HepG2 (cell line): ENCODE results near the gene FXYD4. TPM values are rescaled to one million over a fixed set of nuclear protein-coding genes. Genes with fewer than 3 reads are reported as not detected.

Experiments used
- ATF1 ChIP-seq: IDR thresholded peaks from 2 replicates; pipeline ENCODE4 v1.6.1; 2016; ENCODE audit warnings: mild to moderate bottlenecking, control low read depth
- EEA1 ChIP-seq: sonication (generic); formaldehyde crosslinking; IDR thresholded peaks from 2 replicates; pipeline ENCODE4 v1.5.1; 2020; ENCODE audit warnings: mild to moderate bottlenecking, missing genetic modification reagents, borderline replicate concordance
- NR1H2 ChIP-seq: sonication (generic); formaldehyde crosslinking; IDR thresholded peaks from 2 replicates; pipeline ENCODE4 v1.8.1; 2022; ENCODE audit warnings: low read depth, missing genetic modification reagents, borderline replicate concordance
- SCMH1 ChIP-seq: sonication (generic); formaldehyde crosslinking; IDR thresholded peaks from 2 replicates; pipeline ENCODE4 v1.9.0; 2021; ENCODE audit warnings: missing genetic modification reagents, mild to moderate bottlenecking, borderline replicate concordance
- SNAPC2 ChIP-seq: sonication (generic); formaldehyde crosslinking; IDR thresholded peaks from 2 replicates; pipeline ENCODE4 v1.8.1; 2022; ENCODE audit warnings: mild to moderate bottlenecking, missing genetic modification reagents
- ZBTB7B ChIP-seq: sonication (generic); formaldehyde crosslinking; IDR thresholded peaks from 2 replicates; pipeline ENCODE4 v1.4.0; 2020; ENCODE audit warnings: missing genetic modification reagents
- ZNF564 ChIP-seq: sonication (generic); formaldehyde crosslinking; IDR thresholded peaks from 2 replicates; pipeline ENCODE4 v1.8.1; 2023; ENCODE audit warnings: mild to moderate bottlenecking, missing genetic modification reagents
- polyA plus RNA-seq, 8 experiments: library from polyadenylated mRNA; depleted of rRNA in 3 of 8; stranded (reverse) in 7 of 8; unstranded in 1 of 8; fragments of >200 nt; fragmentation: Illumina TruSeq in 4 of 8; extraction: Trizol in 4 of 8; gene quantifications; 2 replicates each; pipeline versions ENCODE4 v1.2.1 to v1.2.3, GENCODE V29; 2011 to 2016; ENCODE audit warnings: low read depth in 4 of 8, missing spikeins in 1 of 8, mixed read lengths in 1 of 8; ENCODE audit not compliant: insufficient read depth in 1 of 8
- total RNA-seq, 5 experiments: library from RNA; depleted of rRNA; stranded (reverse); fragments of >200 nt; fragmentation: Illumina TruSeq; extraction: Trizol; gene quantifications; 2 replicates each; pipeline ENCODE4 v1.2.3, GENCODE V29; 2016; ENCODE audit warnings: low read depth in 1 of 5
- TF ChIP-seq, protein P1 (sequence below): sonication (generic); formaldehyde crosslinking; conservative IDR thresholded peaks from 2 replicates; pipeline ENCODE4 v1.8.0; 2022; ENCODE audit warnings: low read depth, missing genetic modification reagents
- TF ChIP-seq, protein P2 (sequence below): IDR thresholded peaks from 2 replicates; pipeline ENCODE4 v1.6.1; 2012; ENCODE audit warnings: low read length, improper control_type of control experiment
- TF ChIP-seq, protein P3 (sequence below): sonication (generic); formaldehyde crosslinking; IDR thresholded peaks from 2 replicates; pipeline ENCODE4 v1.4.0; 2020; ENCODE audit warnings: missing genetic modification reagents, mild to moderate bottlenecking, borderline replicate concordance
- TF ChIP-seq, protein P4 (sequence below), 2 experiments: fragments of 450-650 bp in 1 of 2; sonication (generic) in 1 of 2; formaldehyde crosslinking in 1 of 2; IDR thresholded peaks; 2 replicates each; pipeline versions ENCODE4 v1.6.1 to v1.8.0; 2016 to 2022; ENCODE audit warnings: antibody characterized with exemption in 1 of 2, mild to moderate bottlenecking in 1 of 2, missing genetic modification reagents in 1 of 2
- TF ChIP-seq, protein P5 (sequence below): sonication (generic); formaldehyde crosslinking; IDR thresholded peaks from 2 replicates; pipeline ENCODE4 v1.8.0; 2022; ENCODE audit warnings: missing genetic modification reagents, low read depth, mild to moderate bottlenecking, borderline replicate concordance

The FXYD4 gene
- total and polyA plus RNA-seq, 2 of the 13 experiments (the other 11 are each of a cell fraction or from before 2014, with no cell fraction given): not detected

DNA sequence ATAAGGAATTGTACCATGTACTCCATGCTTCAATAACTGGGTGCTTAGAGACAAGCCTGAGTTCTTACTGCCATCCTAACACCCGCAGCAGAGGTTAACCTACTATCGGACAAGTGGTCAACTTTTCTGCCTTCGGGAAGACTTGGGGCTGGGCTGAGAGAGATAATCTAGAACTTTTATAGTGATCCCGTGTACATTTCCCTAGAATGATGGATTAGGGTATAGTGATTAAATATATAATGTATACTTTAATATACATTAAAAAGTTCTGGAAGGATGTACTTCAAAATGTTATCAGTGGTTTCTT is 49.7 kb downstream of the FXYD4 start (continued):
- TF ChIP-seq ATF1 (CRISPR knock-in tag) (no peak), ZNF564 (CRISPR knock-in tag) (no peak), SNAPC2 (CRISPR knock-in tag) (no peak), ZBTB7B (CRISPR knock-in tag) (no peak), SCMH1 (CRISPR knock-in tag) (no peak), EEA1 (CRISPR knock-in tag) (no peak), NR1H2 (CRISPR knock-in tag) (no peak)
- TF ChIP-seq, protein P1, sequence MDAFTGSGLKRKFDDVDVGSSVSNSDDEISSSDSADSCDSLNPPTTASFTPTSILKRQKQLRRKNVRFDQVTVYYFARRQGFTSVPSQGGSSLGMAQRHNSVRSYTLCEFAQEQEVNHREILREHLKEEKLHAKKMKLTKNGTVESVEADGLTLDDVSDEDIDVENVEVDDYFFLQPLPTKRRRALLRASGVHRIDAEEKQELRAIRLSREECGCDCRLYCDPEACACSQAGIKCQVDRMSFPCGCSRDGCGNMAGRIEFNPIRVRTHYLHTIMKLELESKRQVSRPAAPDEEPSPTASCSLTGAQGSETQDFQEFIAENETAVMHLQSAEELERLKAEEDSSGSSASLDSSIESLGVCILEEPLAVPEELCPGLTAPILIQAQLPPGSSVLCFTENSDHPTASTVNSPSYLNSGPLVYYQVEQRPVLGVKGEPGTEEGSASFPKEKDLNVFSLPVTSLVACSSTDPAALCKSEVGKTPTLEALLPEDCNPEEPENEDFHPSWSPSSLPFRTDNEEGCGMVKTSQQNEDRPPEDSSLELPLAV (CRISPR knock-in tag): 0 out of 2 replicates have a peak, but pooled peaks have one; percentile 13
- TF ChIP-seq, protein P2, sequence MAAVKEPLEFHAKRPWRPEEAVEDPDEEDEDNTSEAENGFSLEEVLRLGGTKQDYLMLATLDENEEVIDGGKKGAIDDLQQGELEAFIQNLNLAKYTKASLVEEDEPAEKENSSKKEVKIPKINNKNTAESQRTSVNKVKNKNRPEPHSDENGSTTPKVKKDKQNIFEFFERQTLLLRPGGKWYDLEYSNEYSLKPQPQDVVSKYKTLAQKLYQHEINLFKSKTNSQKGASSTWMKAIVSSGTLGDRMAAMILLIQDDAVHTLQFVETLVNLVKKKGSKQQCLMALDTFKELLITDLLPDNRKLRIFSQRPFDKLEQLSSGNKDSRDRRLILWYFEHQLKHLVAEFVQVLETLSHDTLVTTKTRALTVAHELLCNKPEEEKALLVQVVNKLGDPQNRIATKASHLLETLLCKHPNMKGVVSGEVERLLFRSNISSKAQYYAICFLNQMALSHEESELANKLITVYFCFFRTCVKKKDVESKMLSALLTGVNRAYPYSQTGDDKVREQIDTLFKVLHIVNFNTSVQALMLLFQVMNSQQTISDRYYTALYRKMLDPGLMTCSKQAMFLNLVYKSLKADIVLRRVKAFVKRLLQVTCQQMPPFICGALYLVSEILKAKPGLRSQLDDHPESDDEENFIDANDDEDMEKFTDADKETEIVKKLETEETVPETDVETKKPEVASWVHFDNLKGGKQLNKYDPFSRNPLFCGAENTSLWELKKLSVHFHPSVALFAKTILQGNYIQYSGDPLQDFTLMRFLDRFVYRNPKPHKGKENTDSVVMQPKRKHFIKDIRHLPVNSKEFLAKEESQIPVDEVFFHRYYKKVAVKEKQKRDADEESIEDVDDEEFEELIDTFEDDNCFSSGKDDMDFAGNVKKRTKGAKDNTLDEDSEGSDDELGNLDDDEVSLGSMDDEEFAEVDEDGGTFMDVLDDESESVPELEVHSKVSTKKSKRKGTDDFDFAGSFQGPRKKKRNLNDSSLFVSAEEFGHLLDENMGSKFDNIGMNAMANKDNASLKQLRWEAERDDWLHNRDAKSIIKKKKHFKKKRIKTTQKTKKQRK: no peak
- TF ChIP-seq, protein P3, sequence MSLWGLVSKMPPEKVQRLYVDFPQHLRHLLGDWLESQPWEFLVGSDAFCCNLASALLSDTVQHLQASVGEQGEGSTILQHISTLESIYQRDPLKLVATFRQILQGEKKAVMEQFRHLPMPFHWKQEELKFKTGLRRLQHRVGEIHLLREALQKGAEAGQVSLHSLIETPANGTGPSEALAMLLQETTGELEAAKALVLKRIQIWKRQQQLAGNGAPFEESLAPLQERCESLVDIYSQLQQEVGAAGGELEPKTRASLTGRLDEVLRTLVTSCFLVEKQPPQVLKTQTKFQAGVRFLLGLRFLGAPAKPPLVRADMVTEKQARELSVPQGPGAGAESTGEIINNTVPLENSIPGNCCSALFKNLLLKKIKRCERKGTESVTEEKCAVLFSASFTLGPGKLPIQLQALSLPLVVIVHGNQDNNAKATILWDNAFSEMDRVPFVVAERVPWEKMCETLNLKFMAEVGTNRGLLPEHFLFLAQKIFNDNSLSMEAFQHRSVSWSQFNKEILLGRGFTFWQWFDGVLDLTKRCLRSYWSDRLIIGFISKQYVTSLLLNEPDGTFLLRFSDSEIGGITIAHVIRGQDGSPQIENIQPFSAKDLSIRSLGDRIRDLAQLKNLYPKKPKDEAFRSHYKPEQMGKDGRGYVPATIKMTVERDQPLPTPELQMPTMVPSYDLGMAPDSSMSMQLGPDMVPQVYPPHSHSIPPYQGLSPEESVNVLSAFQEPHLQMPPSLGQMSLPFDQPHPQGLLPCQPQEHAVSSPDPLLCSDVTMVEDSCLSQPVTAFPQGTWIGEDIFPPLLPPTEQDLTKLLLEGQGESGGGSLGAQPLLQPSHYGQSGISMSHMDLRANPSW: no peak
- TF ChIP-seq, protein P4, sequence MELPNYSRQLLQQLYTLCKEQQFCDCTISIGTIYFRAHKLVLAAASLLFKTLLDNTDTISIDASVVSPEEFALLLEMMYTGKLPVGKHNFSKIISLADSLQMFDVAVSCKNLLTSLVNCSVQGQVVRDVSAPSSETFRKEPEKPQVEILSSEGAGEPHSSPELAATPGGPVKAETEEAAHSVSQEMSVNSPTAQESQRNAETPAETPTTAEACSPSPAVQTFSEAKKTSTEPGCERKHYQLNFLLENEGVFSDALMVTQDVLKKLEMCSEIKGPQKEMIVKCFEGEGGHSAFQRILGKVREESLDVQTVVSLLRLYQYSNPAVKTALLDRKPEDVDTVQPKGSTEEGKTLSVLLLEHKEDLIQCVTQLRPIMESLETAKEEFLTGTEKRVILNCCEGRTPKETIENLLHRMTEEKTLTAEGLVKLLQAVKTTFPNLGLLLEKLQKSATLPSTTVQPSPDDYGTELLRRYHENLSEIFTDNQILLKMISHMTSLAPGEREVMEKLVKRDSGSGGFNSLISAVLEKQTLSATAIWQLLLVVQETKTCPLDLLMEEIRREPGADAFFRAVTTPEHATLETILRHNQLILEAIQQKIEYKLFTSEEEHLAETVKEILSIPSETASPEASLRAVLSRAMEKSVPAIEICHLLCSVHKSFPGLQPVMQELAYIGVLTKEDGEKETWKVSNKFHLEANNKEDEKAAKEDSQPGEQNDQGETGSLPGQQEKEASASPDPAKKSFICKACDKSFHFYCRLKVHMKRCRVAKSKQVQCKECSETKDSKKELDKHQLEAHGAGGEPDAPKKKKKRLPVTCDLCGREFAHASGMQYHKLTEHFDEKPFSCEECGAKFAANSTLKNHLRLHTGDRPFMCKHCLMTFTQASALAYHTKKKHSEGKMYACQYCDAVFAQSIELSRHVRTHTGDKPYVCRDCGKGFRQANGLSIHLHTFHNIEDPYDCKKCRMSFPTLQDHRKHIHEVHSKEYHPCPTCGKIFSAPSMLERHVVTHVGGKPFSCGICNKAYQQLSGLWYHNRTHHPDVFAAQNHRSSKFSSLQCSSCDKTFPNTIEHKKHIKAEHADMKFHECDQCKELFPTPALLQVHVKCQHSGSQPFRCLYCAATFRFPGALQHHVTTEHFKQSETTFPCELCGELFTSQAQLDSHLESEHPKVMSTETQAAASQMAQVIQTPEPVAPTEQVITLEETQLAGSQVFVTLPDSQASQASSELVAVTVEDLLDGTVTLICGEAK (IDR thresholded peaks at IDR 0.05): no peak
- TF ChIP-seq, protein P4 (CRISPR knock-in tag; IDR thresholded peaks at IDR 0.05): 0 out of 2 replicates have a peak, but pooled peaks have one; percentile 3
- TF ChIP-seq, protein P5, sequence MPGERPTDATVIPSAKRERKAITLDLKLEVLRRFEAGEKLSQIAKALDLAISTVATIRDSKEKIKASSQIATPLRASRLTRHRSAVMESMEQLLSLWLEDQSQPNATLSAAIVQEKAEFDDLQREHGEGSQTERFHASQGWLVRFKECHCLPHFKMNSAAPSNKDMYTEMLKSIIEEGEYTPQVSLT: 0 out of 2 replicates have a peak, but pooled peaks have one; percentile 10
